Motor neuron (in vitro differentiated cells): ENCODE measurements around the gene DIPK1A. TPM values are rescaled to one million over a fixed set of nuclear protein-coding genes. Genes with fewer than 3 reads are reported as not detected.
A peak's percentile ranks its signal among the peaks of the same experiment; 100 is the strongest.

Experiments used
- ATAC-seq, 8 experiments: fragments of 200-7000 bp; cut with Tn5 transposase; replicated peaks in 6 of 8; 2 replicates each; pipeline ENCODE4 v1.8.0; 2021; ENCODE audit warnings: mild to moderate bottlenecking in 8 of 8, moderate library complexity in 8 of 8
- H3K27ac ChIP-seq, 2 donors: fragments of 250-450 bp; sonication (Bioruptor Pico); 2 replicates each; pipeline ENCODE4 v1.9.0; 2021; ENCODE audit warnings: antibody characterized with exemption in 2 of 2, mild to moderate bottlenecking in 2 of 2, moderate library complexity in 1 of 2
- H3K4me1 ChIP-seq, 2 donors: fragments of 250-450 bp; sonication (Bioruptor Pico); replicated peaks in 1 of 2; 2 replicates each; pipeline ENCODE4 v1.6.1; 2021; ENCODE audit warnings: antibody characterized with exemption in 2 of 2, mild to moderate bottlenecking in 2 of 2, moderate library complexity in 1 of 2
- H3K4me3 ChIP-seq, 5 donors: fragments of 250-450 bp; sonication (Bioruptor Pico); 2 replicates each; pipeline ENCODE4 v1.9.0; 2021; ENCODE audit warnings: antibody characterized with exemption in 5 of 5, mild to moderate bottlenecking in 5 of 5, moderate library complexity in 4 of 5
- WGBS, 10 experiments: fragments of 450-650 bp; shearing (Covaris generic); methylation state at CpG; one replicate each; pipeline ENCODE4 v1.0.0; 2022; 5-methylcytosine and 5-hydroxymethylcytosine counted together
- in situ Hi-C, 9 experiments: fragments of 400-800 bp; cut with MboI; loops; one replicate each; pipeline ENCODE4 v1.15.0; 2021; ENCODE audit warnings: low sequenced_read_pairs in 9 of 9, low pct_unique_long_range_greater_than_20kb in 2 of 9; ENCODE audit not compliant: unreplicated experiment in 9 of 9
- total RNA-seq, 8 experiments: library from RNA; unstranded; fragments of 300-600 nt; gene quantifications; 2 replicates each; pipeline versions ENCODE4 v1.2.3 to v1.2.4, GENCODE V29; 2022

DIPK1A gene
- total RNA-seq, 8 experiments from 2014 or later, result 7.1 to 22.5 (median 10.2) TPM

DNA sequence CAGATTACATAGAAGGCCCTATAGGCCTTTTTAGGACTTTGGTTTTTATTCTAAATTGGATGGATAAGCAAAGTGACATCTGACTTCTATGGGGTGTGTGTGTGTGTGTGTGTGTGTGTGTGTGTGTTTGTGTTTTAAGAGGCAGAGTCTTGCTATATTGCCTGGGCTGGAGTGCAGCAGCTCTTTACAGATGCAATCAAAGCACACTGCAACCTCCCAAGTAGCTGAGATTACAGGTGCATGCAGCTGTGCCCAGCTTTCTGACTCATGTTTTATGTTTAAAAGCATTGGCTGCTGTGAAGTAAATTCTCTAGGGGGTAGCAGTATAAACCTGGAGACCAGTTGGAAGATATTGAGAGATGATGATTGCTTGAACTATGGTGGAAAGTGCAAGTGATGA lies 164.0 kb downstream of the DIPK1A start:
- peak in 1 of 8 experiments; percentile 29 for ATAC-seq
- Histone ChIP-seq H3K4me3 (no peak overlapping the region), H3K4me1 (peaks cover 0 to 3% of the 10 kb centered on the region in 2 donors), H3K27ac (no peak overlapping the region)
- in situ Hi-C loops, result no loop called here

DNA sequence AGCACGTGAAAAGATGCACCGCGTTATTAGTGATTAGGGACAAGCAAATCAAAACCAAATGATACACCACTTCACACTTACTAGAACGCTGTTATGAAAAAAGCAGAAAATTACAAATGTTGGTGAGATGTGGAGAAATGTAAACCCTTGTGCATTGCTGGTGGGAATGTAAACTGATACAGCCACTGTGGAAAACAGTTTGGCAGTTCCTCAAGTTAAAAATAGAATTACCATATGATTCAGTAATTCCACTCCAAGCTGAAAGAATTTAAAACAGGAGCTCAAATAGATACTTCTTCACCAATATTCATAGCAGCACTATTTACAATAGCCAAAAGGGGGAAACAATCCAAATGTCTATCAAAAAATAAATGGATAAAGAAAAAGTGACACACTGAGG lies 166.1 kb downstream of the DIPK1A start:
- in situ Hi-C loops, result no loop called here
- ATAC-seq, result peak in 3 of 8 experiments; percentile 29 to 79 (median 29)
- WGBS, 10 experiments, result 33 to 100% (median 97%) methylated on average over 2 to 4 of the region's 4 CpGs; no CpG with 5 or more reads in 3 of the 10 experiments
- Histone ChIP-seq H3K4me1 (peaks cover 6% of the 10 kb centered on the region in 2 donors), H3K4me3 (no peak overlapping the region), H3K27ac (no peak overlapping the region)

DNA sequence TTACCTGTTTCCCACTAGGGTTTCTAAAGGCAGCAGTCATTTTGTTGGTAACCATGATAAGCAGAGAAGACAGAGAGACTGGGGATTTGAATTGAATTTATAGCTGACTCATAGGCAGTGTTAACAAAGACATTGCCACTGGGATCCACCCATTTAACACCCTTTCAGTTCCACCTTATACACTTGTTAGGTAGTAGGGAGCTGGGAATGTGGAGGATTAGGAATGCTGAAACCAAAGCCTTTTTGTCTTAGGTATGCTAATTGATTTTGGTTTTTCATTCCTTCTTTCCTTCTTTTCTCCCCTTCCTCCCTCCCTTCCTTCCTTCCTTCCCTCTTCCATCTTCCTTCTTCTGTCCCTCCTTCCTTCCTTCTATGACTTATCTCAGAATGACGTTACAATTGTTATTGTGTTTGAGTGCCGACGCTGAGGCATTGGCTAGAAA lies 168.9 kb downstream of the DIPK1A start:
- H3K4me1 ChIP-seq, result peaks cover 6% of the 10 kb centered on the region in 2 donors
- WGBS, 10 experiments, result 65 to 100% (median 88%) methylated on average over 2 to 3 of the region's 3 CpGs
- peak; percentile 73 to 95 (median 86) for ATAC-seq
- H3K4me3 ChIP-seq, result peak overlapping the region in 1 of 5 donors; percentile 12
- H3K27ac ChIP-seq, result no peak overlapping the region
- in situ Hi-C loops, result no loop called here

Other genes with a start within 250 kb of the DIPK1A start
- 10 to 100 TPM; 20.9 to 59.0 (median 30.2) TPM for gene EVI5, start 176.4 kb downstream of the DIPK1A start, total RNA-seq
- gene RPL5, start 129.4 kb downstream of the DIPK1A start, total RNA-seq, result 1,000 to 10,000 TPM; 1,889 to 7,232 (median 3,602) TPM
- 100 to 1,000 TPM in 3 of 8 experiments, 10 to 100 TPM in 5; 12.7 to 180 (median 77.5) TPM for gene MTF2, start 117.8 kb upstream of the DIPK1A start, total RNA-seq
- 10 to 100 TPM; 25.4 to 65.2 (median 49.7) TPM for gene TMED5, start 219.0 kb upstream of the DIPK1A start, total RNA-seq
- gene CCDC18, start 219.3 kb upstream of the DIPK1A start, total RNA-seq, result 10 to 100 TPM in 5 of 8 experiments, 1 to 10 TPM in 3; 5.3 to 49.0 (median 14.5) TPM